Retinal pigment epithelial cell (primary cell): ENCODE data around the gene PTMS.
"Not testable (repeated sequence)": the region's sequence is repeated elsewhere in the genome, so short reads cannot be mapped to it uniquely, and the experiment has no call there.

Experiments
- DNase-seq: peaks from one replicate; pipeline ENCODE4 v3.0.0-alpha.2; 2010; ENCODE audit warnings: low read depth
- H3K4me3 ChIP-seq: 2 replicates; pipeline ENCODE4 v1.5.1; 2011; ENCODE audit warnings: mild to moderate bottlenecking, low read length, control low read depth, moderate library complexity
- CTCF ChIP-seq: conservative IDR thresholded peaks from 2 replicates; pipeline ENCODE4 v1.5.1; 2011; ENCODE audit warnings: low read depth, low read length, control low read depth, inconsistent platforms

The PTMS gene

GRCh38 chr12:6729186-6729585 lies 37.0 kb upstream of the PTMS start:
- no peak for TF ChIP-seq CTCF
- no peak for DNase-seq
- no peak overlapping the region for H3K4me3 ChIP-seq

- H3K4me3 ChIP-seq: no peak overlapping the region
- DNase-seq: no peak
- no peak for TF ChIP-seq CTCF
These were observed 36.0 kb upstream of the PTMS start for GRCh38 chr12:6730169-6730568.

GRCh38 chr12:6734506-6735387 lies 31.4 kb upstream of the PTMS start:
- no peak overlapping the region for H3K4me3 ChIP-seq
- no peak for DNase-seq
- TF ChIP-seq CTCF: no peak

- no peak for DNase-seq
- no peak overlapping the region for H3K4me3 ChIP-seq
- TF ChIP-seq CTCF: peak; percentile 75
These were observed 30.5 kb upstream of the PTMS start for GRCh38 chr12:6735448-6736191.

GRCh38 chr12:6736754-6737153 lies 29.4 kb upstream of the PTMS start:
- DNase-seq: no peak
- TF ChIP-seq CTCF: no peak
- no peak overlapping the region for H3K4me3 ChIP-seq

- not testable (repeated sequence) for H3K4me3 ChIP-seq, DNase-seq
These were observed 24.1 kb upstream of the PTMS start for GRCh38 chr12:6742080-6742479.

GRCh38 chr12:6742834-6743233 lies 23.3 kb upstream of the PTMS start:
- no peak for DNase-seq
- no peak overlapping the region for H3K4me3 ChIP-seq
- no peak for TF ChIP-seq CTCF

GRCh38 chr12:6743300-6743699 lies 22.9 kb upstream of the PTMS start:
- H3K4me3 ChIP-seq, DNase-seq: not testable (repeated sequence)
